ENCODE data around the gene RPL19.

GRCh38 chr17:39236450-39236927 lies 36.4 kb downstream of the RPL19 start:
- TF ChIP-seq CTCF (IDR thresholded peaks at IDR 0.05) (no peak), EZH2 (IDR thresholded peaks at IDR 0.05) (no peak), EZH2phosphoT487 (IDR thresholded peaks at IDR 0.05) (no peak)
